Caco-2 (cell line): ENCODE measurements around the gene WDR4. TPM values are rescaled to one million over a fixed set of nuclear protein-coding genes. Genes with fewer than 3 reads are reported as not detected.

Experiments
- BruUV-seq: library from RNA; stranded (reverse); fragments of 400-500 nt; replicated peaks from 2 replicates; lab custom pipeline; 2021; lab: Mats Ljungman, UMichigan
- CTCF ChIA-PET: fragments of 300-600 bp; sonication (Branson Sonifier 250); formaldehyde crosslinking; loops from one replicate; lab custom pipeline; 2022; ENCODE audit warnings: antibody characterized with exemption; lab: Charles Lee
- POLR2A ChIA-PET: fragments of 300-600 bp; sonication (Branson Sonifier 250); formaldehyde crosslinking; loops from one replicate; lab custom pipeline; 2022; ENCODE audit warnings: antibody characterized with exemption; lab: Charles Lee
- DNase-seq, 2 experiments: peaks; one replicate each; pipeline versions ENCODE4 v3.0.0 to v3.0.0-alpha.2; 2020 to 2022
- H3K27me3 ChIP-seq: replicated peaks from 2 replicates; pipeline ENCODE4 v1.6.0; 2011; ENCODE audit warnings: low read length; ENCODE audit not compliant: control insufficient read depth, insufficient read depth
- H3K36me3 ChIP-seq: 2 replicates; pipeline ENCODE4 v1.5.1; 2011; ENCODE audit warnings: low read length; ENCODE audit not compliant: control insufficient read depth, insufficient read depth
- H3K4me1 ChIP-seq: fragments of 250-450 bp; sonication (Bioruptor Pico); 2 replicates; pipeline ENCODE4 v1.5.1; 2020; ENCODE audit warnings: mild to moderate bottlenecking
- H3K4me3 ChIP-seq: 2 replicates; pipeline ENCODE4 v1.5.1; 2011; ENCODE audit warnings: low read depth, mild to moderate bottlenecking, control low read depth, low read length
- H3K9me3 ChIP-seq: fragments of 250-450 bp; sonication (Bioruptor Pico); 2 replicates; pipeline ENCODE4 v1.5.1; 2020; ENCODE audit warnings: mild to moderate bottlenecking, moderate library complexity
- H3K27ac Mint-ChIP-seq: one replicate; pipeline ENCODE4 v1.8.0; 2022; ENCODE audit warnings: mixed read lengths; ENCODE audit not compliant: unreplicated experiment
- H3K27me3 Mint-ChIP-seq: one replicate; pipeline ENCODE4 v1.8.0; 2022; ENCODE audit warnings: mixed read lengths; ENCODE audit not compliant: insufficient read depth, unreplicated experiment
- H3K36me3 Mint-ChIP-seq: one replicate; pipeline ENCODE4 v1.8.0; 2022; ENCODE audit warnings: mild to moderate bottlenecking, mixed read lengths; ENCODE audit not compliant: insufficient read depth, unreplicated experiment
- H3K4me1 Mint-ChIP-seq: one replicate; pipeline ENCODE4 v1.8.0; 2022; ENCODE audit warnings: low read depth, mixed read lengths; ENCODE audit not compliant: unreplicated experiment
- H3K4me3 Mint-ChIP-seq: one replicate; pipeline ENCODE4 v1.8.0; 2022; ENCODE audit warnings: mild to moderate bottlenecking, moderate library complexity, mixed read lengths; ENCODE audit not compliant: unreplicated experiment
- H3K9me3 Mint-ChIP-seq: one replicate; pipeline ENCODE4 v1.8.0; 2022; ENCODE audit warnings: mixed read lengths; ENCODE audit not compliant: unreplicated experiment
- CTCF ChIP-seq, 2 experiments: fragments of 200-600 bp in 1 of 2; IDR thresholded peaks; 1 replicate in 1 of 2; 2 replicates in 1 of 2; pipeline versions ENCODE4 v1.5.1 to v1.8.0; 2011 to 2022; ENCODE audit warnings: antibody characterized with exemption in 1 of 2, control low read depth in 1 of 2, inconsistent platforms in 1 of 2, low read depth in 1 of 2, low read length in 1 of 2, mild to moderate bottlenecking in 1 of 2, moderate library complexity in 1 of 2; ENCODE audit not compliant: insufficient read depth in 1 of 2, severe bottlenecking in 1 of 2, unreplicated experiment in 1 of 2
- intact Hi-C: fragments of 100-400 bp; cut with micrococcal nuclease; formaldehyde crosslinking; loops from one replicate; pipeline ENCODE4 v1.10.0; 2022; ENCODE audit not compliant: unreplicated experiment
- total RNA-seq: library from RNA; stranded (reverse); gene quantifications from 2 replicates; pipeline ENCODE4 v1.2.3, GENCODE V29; 2022

WDR4 gene
- total RNA-seq, 1 experiment from 2014 or later, result 35.0 TPM

GRCh38 chr21:42835611-42836401 lies 43.5 kb downstream of the WDR4 start:
- Histone ChIP-seq H3K36me3 (0 out of 2 replicates have a peak, but pooled peaks cover 2% of the 10 kb centered on the region), H3K27me3 (no peaks in the 10 kb centered on the region), H3K4me3 (no peak overlapping the region), H3K9me3 (no peaks in the 10 kb centered on the region), H3K4me1 (peaks cover 7% of the 10 kb centered on the region; the same call in 1 of the 2 replicates)
- H3K4me3 Mint-ChIP-seq, result no peak overlapping the region
- no peaks in the 10 kb centered on the region for H3K27me3 Mint-ChIP-seq
- H3K36me3 Mint-ChIP-seq, result peaks cover 62% of the 10 kb centered on the region
- no peaks in the 10 kb centered on the region for H3K9me3 Mint-ChIP-seq
- intact Hi-C loops, result no loop called here
- DNase-seq, result peak in 1 of 2 experiments; percentile 21
- ChIA-PET POLR2A (no interaction called here), CTCF (no interaction called here)
- peaks cover 16% of the 10 kb centered on the region for H3K4me1 Mint-ChIP-seq
- BruUV-seq, result no TSS peak
- TF ChIP-seq CTCF (IDR thresholded peaks at IDR 0.05; ENCODE audit: insufficient read depth in 1 of 2, low read depth in 1 of 2, low read length in 1 of 2, severe bottlenecking in 1 of 2, unreplicated experiment in 1 of 2), result no peak
- H3K27ac Mint-ChIP-seq, result no peak overlapping the region

GRCh38 chr21:42835211-42835610 lies 44.1 kb downstream of the WDR4 start:
- CTCF ChIA-PET, result no interaction called here
- no peak overlapping the region for H3K27ac Mint-ChIP-seq

GRCh38 chr21:42834726-42835191 lies 44.6 kb downstream of the WDR4 start:
- H3K27me3 Mint-ChIP-seq, result no peaks in the 10 kb centered on the region
- H3K4me3 Mint-ChIP-seq, result no peak overlapping the region
- peak in 1 of 2 experiments; percentile 29 for DNase-seq
- H3K36me3 Mint-ChIP-seq, result peaks cover 71% of the 10 kb centered on the region
- Histone ChIP-seq H3K9me3 (no peaks in the 10 kb centered on the region), H3K36me3 (no peaks in the 10 kb centered on the region), H3K4me3 (no peak overlapping the region), H3K4me1 (peaks cover 7% of the 10 kb centered on the region; the same call in 1 of the 2 replicates), H3K27me3 (no peaks in the 10 kb centered on the region)
- H3K4me1 Mint-ChIP-seq, result peaks cover 16% of the 10 kb centered on the region
- intact Hi-C loops, result loop anchor here (5.0 kb wide), 2 partner anchors 42 to 242 kb away; no protein-coding TSS in a partner anchor
- ChIA-PET POLR2A (no interaction called here), CTCF (no interaction called here)
- no peak overlapping the region for H3K27ac Mint-ChIP-seq
- H3K9me3 Mint-ChIP-seq, result no peaks in the 10 kb centered on the region
- TF ChIP-seq CTCF (IDR thresholded peaks at IDR 0.05; ENCODE audit: insufficient read depth in 1 of 2, low read depth in 1 of 2, low read length in 1 of 2, severe bottlenecking in 1 of 2, unreplicated experiment in 1 of 2), result no peak
- no TSS peak for BruUV-seq

More at GRCh38 chr21:42835211-42835610, 44.1 kb downstream of the WDR4 start:
- no peaks in the 10 kb centered on the region for H3K36me3 ChIP-seq
- no peaks in the 10 kb centered on the region for H3K9me3 ChIP-seq
- BruUV-seq, result no TSS peak
- Mint-ChIP-seq H3K9me3 (no peaks in the 10 kb centered on the region), H3K27me3 (no peaks in the 10 kb centered on the region), H3K4me1 (peaks cover 16% of the 10 kb centered on the region), H3K36me3 (peaks cover 67% of the 10 kb centered on the region), H3K4me3 (no peak overlapping the region)
- no peaks in the 10 kb centered on the region for H3K27me3 ChIP-seq
- no peak for DNase-seq
- no peak overlapping the region for H3K4me3 ChIP-seq
- no peak for TF ChIP-seq CTCF (IDR thresholded peaks at IDR 0.05; ENCODE audit: insufficient read depth in 1 of 2, low read depth in 1 of 2, low read length in 1 of 2, severe bottlenecking in 1 of 2, unreplicated experiment in 1 of 2)
- POLR2A ChIA-PET, result no interaction called here
- H3K4me1 ChIP-seq, result peaks cover 7% of the 10 kb centered on the region; the same call in 1 of the 2 replicates
- intact Hi-C loops, result no loop called here
